HepG2 (cell line): ENCODE measurements around the gene COPS4. TPM values are rescaled to one million over a fixed set of nuclear protein-coding genes. Genes with fewer than 3 reads are reported as not detected.

Source experiments
- ATAC-seq: fragments of 200-7000 bp; cut with Tn5 transposase; 3 replicates; pipeline ENCODE4 v1.9.1; 2020; ENCODE audit warnings: mild to moderate bottlenecking, moderate library complexity
- BruUV-seq: library from RNA; stranded (reverse); fragments of 400-500 nt; replicated peaks from 2 replicates; lab custom pipeline; 2021; lab: Mats Ljungman, UMichigan
- CTCF ChIA-PET: fragments of 300-600 bp; formaldehyde crosslinking; extraction: SDS; loops from one replicate; lab custom pipeline; 2021; ENCODE audit warnings: low total read pairs, inconsistent platforms, low intra/inter-chr PET ratio; lab: Yijun Ruan, JAX
- POLR2A ChIA-PET: fragments of 350-600 bp; sonication (Branson Sonifier 250); formaldehyde crosslinking; loops from one replicate; lab custom pipeline; 2020; ENCODE audit warnings: antibody characterized with exemption, inconsistent platforms; lab: Yijun Ruan, JAX
- DNase-seq: peaks from one replicate; pipeline ENCODE4 v3.0.0-alpha.2; 2015; ENCODE audit warnings: low spot score
- FAIRE-seq: peaks from 3 replicates; lab custom pipeline; 2011; peaks lifted over from hg19 to GRCh38; lab: Jason Lieb, UNC
- H2AFZ ChIP-seq: one replicate; pipeline ENCODE4 v1.6.1; 2011; ENCODE audit warnings: low read length, inconsistent platforms
- H3K27ac ChIP-seq: fragments of 300-600 bp; 3 replicates; pipeline ENCODE4 v1.8.0; 2011; ENCODE audit warnings: mixed run types, mild to moderate bottlenecking, mixed read lengths, low read length, inconsistent platforms; ENCODE audit not compliant: insufficient read depth; ENCODE audit errors: extremely low read length
- H3K27me3 ChIP-seq, 2 experiments: fragments of 200-600 bp in 1 of 2; 2 replicates in 1 of 2; 3 replicates in 1 of 2; pipeline versions ENCODE4 v1.6.0 to v1.8.0; 2011; ENCODE audit warnings: low read length in 2 of 2, mild to moderate bottlenecking in 2 of 2, moderate library complexity in 2 of 2, inconsistent platforms in 1 of 2; ENCODE audit not compliant: insufficient read depth in 2 of 2, control insufficient read depth in 1 of 2
- H3K36me3 ChIP-seq, 2 experiments: fragments of 200-600 bp in 1 of 2; replicated peaks in 1 of 2; 2 replicates in 1 of 2; 3 replicates in 1 of 2; pipeline versions ENCODE4 v1.5.1 to v1.8.0; 2011; ENCODE audit warnings: low read length in 2 of 2, inconsistent platforms in 1 of 2; ENCODE audit not compliant: insufficient read depth in 2 of 2, control insufficient read depth in 1 of 2
- H3K4me1 ChIP-seq: 2 replicates; pipeline ENCODE4 v1.5.1; 2012; ENCODE audit warnings: low read length, inconsistent platforms; ENCODE audit not compliant: insufficient read depth
- H3K4me2 ChIP-seq: 2 replicates; pipeline ENCODE4 v1.6.0; 2011; ENCODE audit warnings: low read depth, low read length, inconsistent platforms
- H3K4me3 ChIP-seq, 3 experiments: fragments of 200-600 bp in 1 of 3; sonication (generic), shearing (Covaris generic) in 1 of 3; replicated peaks in 1 of 3; 2 replicates each; pipeline ENCODE4 v1.5.1; 2011 to 2016; ENCODE audit warnings: low read length in 3 of 3, inconsistent platforms in 2 of 3, low read depth in 2 of 3, mild to moderate bottlenecking in 2 of 3, control low read depth in 1 of 3, mixed read lengths in 1 of 3; ENCODE audit not compliant: insufficient read depth in 1 of 3
- H3K79me2 ChIP-seq: one replicate; pipeline ENCODE4 v1.6.1; 2011; ENCODE audit warnings: low read length, inconsistent platforms; ENCODE audit not compliant: insufficient read depth
- H3K9ac ChIP-seq: 2 replicates; pipeline ENCODE4 v1.6.0; 2011; ENCODE audit warnings: mild to moderate bottlenecking, low read depth, low read length, inconsistent platforms; ENCODE audit not compliant: insufficient read depth
- H3K9me3 ChIP-seq: 2 replicates; pipeline ENCODE4 v1.5.1; 2012; ENCODE audit warnings: mild to moderate bottlenecking, low read length
- H4K20me1 ChIP-seq: 2 replicates; pipeline ENCODE4 v1.6.0; 2011; ENCODE audit warnings: inconsistent platforms, mild to moderate bottlenecking, low read length, moderate library complexity; ENCODE audit not compliant: insufficient read depth
- ARNT2 ChIP-seq: sonication (generic); formaldehyde crosslinking; IDR thresholded peaks from 2 replicates; pipeline ENCODE4 v1.8.0; 2022; ENCODE audit warnings: mild to moderate bottlenecking, low read depth, missing genetic modification reagents, moderate library complexity
- ATF7-NPFF ChIP-seq: sonication (generic); formaldehyde crosslinking; IDR thresholded peaks from 2 replicates; pipeline ENCODE4 v1.8.1; 2023; ENCODE audit warnings: mild to moderate bottlenecking, low read depth, missing genetic modification reagents, moderate library complexity
- BCL6 ChIP-seq: IDR thresholded peaks from 2 replicates; pipeline ENCODE4 v1.6.1; 2016; ENCODE audit warnings: missing genetic modification reagents, missing compliant biosample characterization
- HNF4A ChIP-seq: sonication (generic); formaldehyde crosslinking; IDR thresholded peaks from 2 replicates; pipeline ENCODE4 v1.4.0; 2020; ENCODE audit warnings: missing genetic modification reagents
- MIER2 ChIP-seq: IDR thresholded peaks from 2 replicates; pipeline ENCODE4 v1.6.1; 2016; ENCODE audit warnings: missing biosample characterization, missing genetic modification reagents
- NFIC ChIP-seq: IDR thresholded peaks from 2 replicates; pipeline ENCODE4 v1.6.1; 2012; ENCODE audit warnings: mild to moderate bottlenecking, low read length, inconsistent platforms
- PCBP2 ChIP-seq: fragments of 200-400 bp; formaldehyde crosslinking; optimal IDR thresholded peaks from 2 replicates; pipeline ENCODE3; 2018; ENCODE audit warnings: low read length, low read depth; ENCODE audit not compliant: poor library complexity, severe bottlenecking
- POGZ ChIP-seq: sonication (generic); formaldehyde crosslinking; IDR thresholded peaks from 2 replicates; pipeline ENCODE4 v1.4.0; 2020; ENCODE audit warnings: mild to moderate bottlenecking, missing genetic modification reagents
- RFXANK ChIP-seq: IDR thresholded peaks from 2 replicates; pipeline ENCODE4 v1.6.1; 2016
- ZEB1 ChIP-seq: IDR thresholded peaks from 2 replicates; pipeline ENCODE4 v1.6.1; 2012; ENCODE audit warnings: mild to moderate bottlenecking, low read depth, inconsistent platforms; ENCODE audit not compliant: insufficient replicate concordance
- ZMYM2 ChIP-seq: sonication (generic); formaldehyde crosslinking; IDR thresholded peaks from 2 replicates; pipeline ENCODE4 v1.8.0; 2022; ENCODE audit warnings: mild to moderate bottlenecking, missing genetic modification reagents
- ZNF263 ChIP-seq: sonication (generic); formaldehyde crosslinking; IDR thresholded peaks from 2 replicates; pipeline ENCODE4 v1.4.0; 2020; ENCODE audit warnings: missing genetic modification reagents
- ZSCAN12 ChIP-seq: sonication (generic); formaldehyde crosslinking; IDR thresholded peaks from 2 replicates; pipeline ENCODE4 v1.9.0; 2021; ENCODE audit warnings: mild to moderate bottlenecking, missing genetic modification reagents
- WGBS: methylation state at CpG from one replicate; pipeline ENCODE4 v1.1.6; 2017; ENCODE audit warnings: low lambda C conversion rate; 5-methylcytosine and 5-hydroxymethylcytosine counted together
- in situ Hi-C: cut with HindIII; loops from 2 replicates; pipeline ENCODE4 v1.10.0; 2017; ENCODE audit warnings: low pct_unique_long_range_greater_than_20kb; ENCODE audit not compliant: extremely low pct_ligation_motif_present
- intact Hi-C: fragments of 100-400 bp; cut with micrococcal nuclease; formaldehyde crosslinking; loops from one replicate; pipeline ENCODE4 v1.10.0; 2022; ENCODE audit not compliant: unreplicated experiment
- polyA plus RNA-seq, 8 experiments: library from polyadenylated mRNA; depleted of rRNA in 3 of 8; stranded (reverse) in 7 of 8; unstranded in 1 of 8; fragments of >200 nt; fragmentation: Illumina TruSeq in 4 of 8; extraction: Trizol in 4 of 8; gene quantifications; 2 replicates each; pipeline versions ENCODE4 v1.2.1 to v1.2.3, GENCODE V29; 2011 to 2016; ENCODE audit warnings: low read depth in 4 of 8, missing spikeins in 1 of 8, mixed read lengths in 1 of 8; ENCODE audit not compliant: insufficient read depth in 1 of 8
- total RNA-seq, 5 experiments: library from RNA; depleted of rRNA; stranded (reverse); fragments of >200 nt; fragmentation: Illumina TruSeq; extraction: Trizol; gene quantifications; 2 replicates each; pipeline ENCODE4 v1.2.3, GENCODE V29; 2016; ENCODE audit warnings: low read depth in 1 of 5
- TF ChIP-seq, protein P1 (sequence below): sonication (generic); formaldehyde crosslinking; IDR thresholded peaks from 2 replicates; pipeline ENCODE4 v1.8.0; 2022; ENCODE audit warnings: missing genetic modification reagents, mild to moderate bottlenecking, borderline replicate concordance
- TF ChIP-seq, protein P2 (sequence below): sonication (generic); formaldehyde crosslinking; IDR thresholded peaks from 2 replicates; pipeline ENCODE4 v1.4.0; 2020; ENCODE audit warnings: missing genetic modification reagents, borderline replicate concordance
- TF ChIP-seq, protein P3 (sequence below): IDR thresholded peaks from 2 replicates; pipeline ENCODE4 v1.4.0; 2020; ENCODE audit warnings: mild to moderate bottlenecking, missing genetic modification reagents

COPS4 gene
- total and polyA plus RNA-seq, 2 of the 13 experiments (the other 11 are each of a cell fraction or from before 2014, with no cell fraction given): 28.8 to 52.5 TPM

DNA sequence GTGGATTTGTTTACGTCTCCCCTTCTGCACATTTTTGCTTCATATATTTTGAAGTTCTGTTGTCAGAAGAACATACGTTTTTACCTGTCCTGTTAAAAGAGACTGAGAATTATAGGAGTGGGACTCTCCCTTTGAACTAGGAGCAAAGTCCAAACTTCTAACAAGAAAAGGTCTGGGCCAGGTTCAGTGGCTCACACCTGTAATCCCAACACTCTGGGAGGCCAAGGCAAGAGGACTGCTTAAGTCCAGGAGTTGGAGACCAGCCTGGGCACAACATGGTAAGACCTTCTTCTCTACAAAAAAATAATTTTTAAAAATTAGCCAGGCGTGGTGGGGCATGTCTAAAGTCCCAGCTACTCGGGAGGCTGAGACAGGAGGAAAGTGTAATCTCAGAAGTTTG is 40.1 kb upstream of the COPS4 start:
- CTCF ChIA-PET: no interaction called here
- intact Hi-C loops: no loop called here
- no peak for TF ChIP-seq MIER2
- TF ChIP-seq, protein P1, sequence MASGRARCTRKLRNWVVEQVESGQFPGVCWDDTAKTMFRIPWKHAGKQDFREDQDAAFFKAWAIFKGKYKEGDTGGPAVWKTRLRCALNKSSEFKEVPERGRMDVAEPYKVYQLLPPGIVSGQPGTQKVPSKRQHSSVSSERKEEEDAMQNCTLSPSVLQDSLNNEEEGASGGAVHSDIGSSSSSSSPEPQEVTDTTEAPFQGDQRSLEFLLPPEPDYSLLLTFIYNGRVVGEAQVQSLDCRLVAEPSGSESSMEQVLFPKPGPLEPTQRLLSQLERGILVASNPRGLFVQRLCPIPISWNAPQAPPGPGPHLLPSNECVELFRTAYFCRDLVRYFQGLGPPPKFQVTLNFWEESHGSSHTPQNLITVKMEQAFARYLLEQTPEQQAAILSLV (CRISPR knock-in tag): no peak
- no peak for TF ChIP-seq ARNT2 (CRISPR knock-in tag)
- TF ChIP-seq BCL6 (CRISPR knock-in tag): 0 out of 2 replicates have a peak, but pooled peaks have one; percentile 18
- no peak for TF ChIP-seq ZNF263 (CRISPR knock-in tag)
- no peak for TF ChIP-seq NFIC
- no peak for TF ChIP-seq ZSCAN12 (CRISPR knock-in tag)
- TF ChIP-seq HNF4A: peak; percentile 79
- no peak for TF ChIP-seq PCBP2
- TF ChIP-seq, protein P2, sequence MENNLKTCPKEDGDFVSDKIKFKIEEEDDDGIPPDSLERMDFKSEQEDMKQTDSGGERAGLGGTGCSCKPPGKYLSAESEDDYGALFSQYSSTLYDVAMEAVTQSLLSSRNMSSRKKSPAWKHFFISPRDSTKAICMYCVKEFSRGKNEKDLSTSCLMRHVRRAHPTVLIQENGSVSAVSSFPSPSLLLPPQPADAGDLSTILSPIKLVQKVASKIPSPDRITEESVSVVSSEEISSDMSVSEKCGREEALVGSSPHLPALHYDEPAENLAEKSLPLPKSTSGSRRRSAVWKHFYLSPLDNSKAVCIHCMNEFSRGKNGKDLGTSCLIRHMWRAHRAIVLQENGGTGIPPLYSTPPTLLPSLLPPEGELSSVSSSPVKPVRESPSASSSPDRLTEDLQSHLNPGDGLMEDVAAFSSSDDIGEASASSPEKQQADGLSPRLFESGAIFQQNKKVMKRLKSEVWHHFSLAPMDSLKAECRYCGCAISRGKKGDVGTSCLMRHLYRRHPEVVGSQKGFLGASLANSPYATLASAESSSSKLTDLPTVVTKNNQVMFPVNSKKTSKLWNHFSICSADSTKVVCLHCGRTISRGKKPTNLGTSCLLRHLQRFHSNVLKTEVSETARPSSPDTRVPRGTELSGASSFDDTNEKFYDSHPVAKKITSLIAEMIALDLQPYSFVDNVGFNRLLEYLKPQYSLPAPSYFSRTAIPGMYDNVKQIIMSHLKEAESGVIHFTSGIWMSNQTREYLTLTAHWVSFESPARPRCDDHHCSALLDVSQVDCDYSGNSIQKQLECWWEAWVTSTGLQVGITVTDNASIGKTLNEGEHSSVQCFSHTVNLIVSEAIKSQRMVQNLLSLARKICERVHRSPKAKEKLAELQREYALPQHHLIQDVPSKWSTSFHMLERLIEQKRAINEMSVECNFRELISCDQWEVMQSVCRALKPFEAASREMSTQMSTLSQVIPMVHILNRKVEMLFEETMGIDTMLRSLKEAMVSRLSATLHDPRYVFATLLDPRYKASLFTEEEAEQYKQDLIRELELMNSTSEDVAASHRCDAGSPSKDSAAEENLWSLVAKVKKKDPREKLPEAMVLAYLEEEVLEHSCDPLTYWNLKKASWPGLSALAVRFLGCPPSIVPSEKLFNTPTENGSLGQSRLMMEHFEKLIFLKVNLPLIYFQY (CRISPR knock-in tag): no peak
- peak; percentile 62; the same call in 1 of the 2 replicates for TF ChIP-seq ZMYM2 (CRISPR knock-in tag)
- TF ChIP-seq, protein P3, sequence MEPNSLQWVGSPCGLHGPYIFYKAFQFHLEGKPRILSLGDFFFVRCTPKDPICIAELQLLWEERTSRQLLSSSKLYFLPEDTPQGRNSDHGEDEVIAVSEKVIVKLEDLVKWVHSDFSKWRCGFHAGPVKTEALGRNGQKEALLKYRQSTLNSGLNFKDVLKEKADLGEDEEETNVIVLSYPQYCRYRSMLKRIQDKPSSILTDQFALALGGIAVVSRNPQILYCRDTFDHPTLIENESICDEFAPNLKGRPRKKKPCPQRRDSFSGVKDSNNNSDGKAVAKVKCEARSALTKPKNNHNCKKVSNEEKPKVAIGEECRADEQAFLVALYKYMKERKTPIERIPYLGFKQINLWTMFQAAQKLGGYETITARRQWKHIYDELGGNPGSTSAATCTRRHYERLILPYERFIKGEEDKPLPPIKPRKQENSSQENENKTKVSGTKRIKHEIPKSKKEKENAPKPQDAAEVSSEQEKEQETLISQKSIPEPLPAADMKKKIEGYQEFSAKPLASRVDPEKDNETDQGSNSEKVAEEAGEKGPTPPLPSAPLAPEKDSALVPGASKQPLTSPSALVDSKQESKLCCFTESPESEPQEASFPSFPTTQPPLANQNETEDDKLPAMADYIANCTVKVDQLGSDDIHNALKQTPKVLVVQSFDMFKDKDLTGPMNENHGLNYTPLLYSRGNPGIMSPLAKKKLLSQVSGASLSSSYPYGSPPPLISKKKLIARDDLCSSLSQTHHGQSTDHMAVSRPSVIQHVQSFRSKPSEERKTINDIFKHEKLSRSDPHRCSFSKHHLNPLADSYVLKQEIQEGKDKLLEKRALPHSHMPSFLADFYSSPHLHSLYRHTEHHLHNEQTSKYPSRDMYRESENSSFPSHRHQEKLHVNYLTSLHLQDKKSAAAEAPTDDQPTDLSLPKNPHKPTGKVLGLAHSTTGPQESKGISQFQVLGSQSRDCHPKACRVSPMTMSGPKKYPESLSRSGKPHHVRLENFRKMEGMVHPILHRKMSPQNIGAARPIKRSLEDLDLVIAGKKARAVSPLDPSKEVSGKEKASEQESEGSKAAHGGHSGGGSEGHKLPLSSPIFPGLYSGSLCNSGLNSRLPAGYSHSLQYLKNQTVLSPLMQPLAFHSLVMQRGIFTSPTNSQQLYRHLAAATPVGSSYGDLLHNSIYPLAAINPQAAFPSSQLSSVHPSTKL (CRISPR knock-in tag): peak; percentile 28; the same call in 1 of the 2 replicates
- TF ChIP-seq ZEB1: peak; percentile 45
- TF ChIP-seq ATF7-NPFF: no peak
- TF ChIP-seq POGZ: peak; percentile 39; the same call in 1 of the 2 replicates
- no peak for TF ChIP-seq RFXANK (CRISPR knock-in tag)

More for the DNA sequence above, 40.1 kb upstream of the COPS4 start:
- Histone ChIP-seq H3K4me2 (no peak overlapping the region), H3K36me3 (no peaks in the 10 kb centered on the region), H3K79me2 (peaks cover 86% of the 10 kb centered on the region), H2AFZ (no peak overlapping the region), H4K20me1 (no peaks in the 10 kb centered on the region; the same call in 1 of the 2 replicates), H3K9ac (no peak overlapping the region), H3K9me3 (no peaks in the 10 kb centered on the region), H3K4me1 (peaks cover 57% of the 10 kb centered on the region), H3K27ac (no peak overlapping the region), H3K4me3 (no peak overlapping the region), H3K27me3 (no peaks in the 10 kb centered on the region)
- POLR2A ChIA-PET: interaction anchor here (1.5 kb wide), 1 partner anchor 40 kb away, joined by 3 read pairs; the partner anchor contains the start of gene COPS4
- FAIRE-seq (no peak), DNase-seq (peak; percentile 24), ATAC-seq (no peak)
- in situ Hi-C loops: no loop called here
- BruUV-seq: no TSS peak
- 64% methylated on average over 4 of the region's 4 CpGs for WGBS
